HG03159 (cell line): ENCODE results near the gene KDM4C.

Experiments used
- ATAC-seq: cut with Tn5 transposase; IDR thresholded peaks from one replicate; pipeline ENCODE4 v1.9.1; 2021; ENCODE audit warnings: mild to moderate bottlenecking, moderate library complexity; ENCODE audit not compliant: unreplicated experiment

The KDM4C gene

DNA sequence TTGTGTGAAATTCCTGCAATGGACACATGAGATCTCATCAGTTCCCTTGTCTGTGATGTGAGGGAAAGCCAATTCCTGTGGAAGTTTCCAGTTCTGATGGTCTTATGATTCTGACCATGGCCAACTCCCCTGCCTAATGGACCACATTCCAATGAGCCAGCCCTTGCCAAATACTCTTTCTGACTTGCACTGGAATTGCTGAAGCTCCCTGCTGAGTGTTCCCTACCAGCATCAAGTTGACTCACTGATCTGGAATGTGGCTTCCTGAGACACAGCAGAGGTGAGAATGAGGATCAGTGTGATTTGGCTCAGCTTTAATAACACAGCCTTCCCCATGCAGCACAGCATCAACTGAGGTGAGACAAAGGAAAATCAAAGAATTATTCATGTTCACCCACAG, 427.8 kb downstream of the KDM4C start:
- no peak for ATAC-seq

DNA sequence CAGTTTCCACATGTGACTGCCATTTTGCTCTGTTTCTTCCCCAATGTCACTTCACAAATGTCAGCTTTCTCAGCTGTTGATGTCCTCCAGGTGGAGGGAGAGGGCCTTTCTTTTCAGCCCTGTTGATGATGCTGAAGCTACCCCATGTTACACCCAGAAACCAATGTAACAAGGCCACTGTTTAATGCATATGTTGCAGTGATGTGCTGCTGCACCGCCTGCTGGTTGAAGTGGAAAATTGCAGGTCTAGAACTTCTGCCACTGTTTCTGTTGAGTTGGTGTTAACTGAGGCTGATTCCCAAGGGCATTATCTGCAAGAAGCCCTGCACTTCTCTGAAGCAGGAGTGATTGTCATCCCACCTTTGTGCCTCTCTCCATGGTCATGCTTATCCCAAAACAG, 428.4 kb downstream of the KDM4C start:
- no peak for ATAC-seq

DNA sequence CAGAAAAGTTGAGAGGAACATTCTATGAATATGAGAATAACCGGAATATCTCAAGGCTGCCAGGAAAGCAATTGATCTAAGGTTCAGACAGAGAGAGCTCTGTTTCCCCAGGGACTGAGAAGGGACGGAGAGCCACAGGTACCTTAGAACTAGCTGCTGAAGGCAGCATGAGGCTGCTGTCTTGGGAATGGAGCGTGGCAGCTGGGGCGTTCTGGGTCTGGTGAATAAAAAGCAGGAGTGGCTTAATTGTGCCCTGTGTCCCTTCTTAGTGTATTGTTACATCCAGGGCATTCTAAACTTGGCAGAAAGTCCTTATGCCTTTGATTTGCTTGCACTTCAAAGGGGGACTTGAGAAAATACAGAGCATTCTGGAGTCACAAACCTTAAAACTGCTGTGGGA, 434.5 kb downstream of the KDM4C start:
- ATAC-seq, result no peak

DNA sequence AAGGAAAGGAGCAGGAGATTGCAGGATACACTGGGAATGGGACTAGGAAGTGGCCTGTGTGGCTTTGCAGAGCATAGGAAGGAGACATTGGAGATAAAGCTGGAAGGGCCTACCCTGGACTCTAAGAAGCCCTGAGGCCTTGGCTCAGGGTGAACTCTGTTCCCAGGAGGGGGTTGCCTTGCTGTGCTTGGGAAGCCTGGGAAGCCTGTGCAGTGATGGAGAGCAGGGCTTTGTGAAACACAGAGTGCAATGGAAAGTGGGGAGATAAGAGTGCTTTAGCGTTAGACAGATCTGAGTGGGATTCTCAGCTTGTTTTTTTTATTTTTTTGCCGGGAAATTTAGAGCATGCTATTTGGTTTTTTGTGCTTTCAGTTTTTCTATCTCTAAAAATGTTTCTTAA, 437.8 kb downstream of the KDM4C start:
- ATAC-seq, result no peak

DNA sequence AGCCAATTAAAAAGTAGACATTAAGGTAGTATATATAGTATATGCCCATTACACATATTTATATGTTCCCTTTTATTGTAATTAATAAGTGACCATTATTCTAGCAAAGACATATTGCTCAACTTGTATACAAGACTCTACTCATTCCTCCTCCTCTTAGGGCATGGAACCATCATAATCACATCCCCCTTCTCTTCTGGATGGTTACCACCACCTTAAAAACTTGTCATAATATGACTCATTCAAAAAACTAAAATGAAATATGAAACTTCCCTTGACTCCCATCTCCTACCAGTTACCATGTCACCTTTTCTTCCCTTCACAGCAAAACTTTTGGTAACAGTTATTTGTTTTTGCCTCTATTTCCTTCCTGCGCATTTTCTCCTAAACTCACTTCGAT, 438.7 kb downstream of the KDM4C start:
- ATAC-seq, result no peak

DNA sequence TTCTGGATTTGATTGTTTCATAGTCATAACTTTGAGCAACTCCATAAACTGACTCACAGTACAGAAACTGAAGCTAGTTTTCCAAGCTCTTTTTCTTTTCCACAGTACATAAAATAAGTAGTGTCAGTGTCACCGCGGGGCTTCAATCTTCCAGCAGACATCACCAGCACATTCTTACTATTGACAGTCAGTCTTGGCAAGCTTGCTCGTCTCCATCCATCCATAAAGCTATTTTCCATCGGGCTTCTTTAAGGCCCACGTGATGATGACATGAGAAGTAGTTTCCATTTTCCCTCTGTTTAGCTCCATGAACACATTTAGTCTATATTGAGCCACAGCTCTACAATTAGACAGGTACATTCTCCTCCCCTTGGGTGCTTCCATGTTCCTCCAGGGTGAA, 443.4 kb downstream of the KDM4C start:
- ATAC-seq, result no peak

DNA sequence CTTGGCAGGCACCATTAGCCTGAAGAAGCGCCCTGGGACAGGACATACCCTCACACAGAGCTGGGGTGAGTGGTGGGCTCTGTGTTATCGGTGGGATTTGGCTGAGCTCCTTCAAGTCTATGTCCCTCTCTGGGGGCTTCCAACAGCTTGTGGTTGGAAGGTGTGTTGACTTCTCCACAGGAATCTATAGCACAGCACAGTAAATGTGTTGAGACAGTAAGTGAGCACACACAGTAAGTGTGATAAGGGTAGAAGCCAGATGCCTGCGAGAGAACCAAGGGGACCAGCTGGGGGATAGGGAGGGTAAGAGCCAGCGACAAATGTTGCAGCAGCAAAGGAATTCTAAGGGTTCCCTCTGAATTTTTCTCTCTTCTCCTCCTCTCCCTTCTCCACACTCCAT, 448.0 kb downstream of the KDM4C start:
- no peak for ATAC-seq

DNA sequence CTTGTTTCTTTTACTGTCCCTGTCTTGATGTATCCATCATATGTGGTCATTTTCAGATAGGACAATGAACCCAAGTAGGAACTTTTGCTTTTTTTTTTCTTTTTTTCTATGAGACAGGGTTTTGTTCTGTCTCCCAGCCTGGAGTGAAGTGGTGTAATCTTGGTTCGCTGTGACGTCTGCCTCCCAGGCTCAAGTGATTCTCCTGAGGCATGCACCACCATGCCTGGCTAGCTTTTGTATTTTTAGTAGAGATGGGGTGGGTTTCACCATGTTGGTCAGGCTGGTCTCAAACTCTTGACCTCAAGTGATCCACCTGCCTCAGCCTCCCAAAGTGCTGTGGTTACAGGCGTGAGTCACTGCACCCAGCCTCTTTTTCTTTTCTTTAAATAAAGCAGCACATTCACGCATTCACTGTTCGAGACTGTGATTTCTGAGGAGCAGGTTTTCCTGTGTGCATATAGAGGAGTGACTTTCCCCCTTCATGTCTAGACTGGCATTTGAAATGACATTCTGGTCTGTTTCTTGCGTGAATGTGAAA, 448.5 kb downstream of the KDM4C start:
- no peak for ATAC-seq

DNA sequence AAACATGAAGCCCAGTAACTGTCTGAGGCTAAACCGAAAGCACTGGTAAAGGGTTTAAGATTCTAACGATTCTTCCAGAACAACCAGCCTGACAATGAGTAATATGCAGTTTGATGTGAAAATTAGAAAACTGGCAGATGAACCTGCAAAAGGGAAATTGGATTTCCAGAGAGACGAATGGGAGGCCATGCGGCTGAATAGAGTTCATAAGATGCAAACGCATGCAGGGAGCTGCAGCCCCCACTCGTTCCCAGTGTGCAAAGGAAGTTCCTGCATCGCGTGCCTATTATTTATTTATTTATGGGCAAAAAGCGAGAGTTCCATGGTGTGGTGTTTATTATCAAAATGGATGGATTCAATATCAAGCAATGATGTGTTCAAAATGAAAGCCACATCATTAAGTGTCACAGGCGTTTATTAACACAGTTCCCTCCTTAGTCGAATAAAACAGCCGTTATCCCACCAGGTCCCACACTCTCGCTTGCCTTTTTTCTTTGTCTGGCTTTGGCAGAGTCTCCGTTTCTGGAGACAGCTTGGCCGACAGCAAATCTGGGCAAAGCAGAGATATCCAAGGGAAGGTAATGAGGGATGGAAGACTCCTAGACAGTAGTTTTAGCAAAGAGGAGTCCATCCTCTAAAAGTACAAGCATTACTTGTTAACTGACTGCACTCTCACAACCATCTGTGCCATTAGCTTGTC, 451.4 kb downstream of the KDM4C start:
- ATAC-seq, result no peak

DNA sequence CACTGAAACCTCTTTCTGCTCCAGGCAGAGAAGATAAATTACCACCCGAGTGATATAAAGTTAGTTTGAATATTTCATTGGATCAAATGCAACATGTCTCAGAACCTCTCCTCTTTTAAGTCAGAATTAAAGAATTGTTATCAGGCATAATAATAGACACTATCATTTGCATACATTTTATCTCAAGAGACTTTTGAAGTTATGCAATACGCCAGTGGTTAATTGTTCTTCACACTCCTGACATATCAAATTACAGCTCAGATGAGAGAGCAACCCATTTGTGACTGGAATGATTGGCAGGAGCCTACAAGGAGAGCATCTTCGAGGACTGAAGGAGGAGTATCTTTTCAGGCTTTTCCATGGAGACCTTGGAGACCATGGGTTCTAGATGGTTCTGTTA, 452.2 kb downstream of the KDM4C start:
- ATAC-seq, result no peak

DNA sequence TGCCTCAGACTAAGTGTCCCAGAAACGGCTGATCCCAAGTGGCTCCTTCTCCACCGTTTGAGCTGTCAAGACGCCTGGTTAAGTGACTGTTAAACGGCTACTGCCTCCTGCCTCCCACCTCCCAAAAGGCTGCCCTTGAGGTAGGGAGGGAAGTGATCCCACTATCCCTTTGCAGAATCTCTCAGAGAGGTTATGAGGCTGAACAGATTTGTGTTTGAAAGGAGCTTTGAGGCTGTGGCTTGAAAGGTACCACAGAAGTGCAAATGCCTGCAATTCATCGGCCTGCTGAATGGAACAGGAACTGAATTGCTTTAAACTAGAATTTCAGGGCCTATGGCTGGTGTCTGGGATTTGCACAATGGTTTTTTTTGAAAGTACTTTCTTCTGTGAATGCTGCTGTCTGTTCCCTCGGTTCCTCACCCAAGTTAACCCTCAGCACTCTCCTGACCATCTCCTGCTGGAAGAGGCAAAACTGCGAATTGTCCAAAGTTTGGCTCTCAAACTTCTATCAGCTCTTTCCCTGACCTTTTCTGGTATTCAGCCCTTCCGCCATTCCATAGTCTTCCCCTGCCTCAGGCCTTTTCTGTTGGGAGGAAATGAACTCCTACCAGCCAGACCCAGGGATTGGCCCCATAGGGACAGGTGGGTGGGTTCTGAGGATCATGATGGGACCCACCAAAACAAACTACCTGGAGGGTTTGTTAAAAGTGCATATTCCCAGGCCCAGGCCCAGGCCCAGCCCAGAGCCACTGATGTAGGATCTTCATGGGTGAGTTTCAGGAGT, 453.3 kb downstream of the KDM4C start:
- ATAC-seq, result no peak

DNA sequence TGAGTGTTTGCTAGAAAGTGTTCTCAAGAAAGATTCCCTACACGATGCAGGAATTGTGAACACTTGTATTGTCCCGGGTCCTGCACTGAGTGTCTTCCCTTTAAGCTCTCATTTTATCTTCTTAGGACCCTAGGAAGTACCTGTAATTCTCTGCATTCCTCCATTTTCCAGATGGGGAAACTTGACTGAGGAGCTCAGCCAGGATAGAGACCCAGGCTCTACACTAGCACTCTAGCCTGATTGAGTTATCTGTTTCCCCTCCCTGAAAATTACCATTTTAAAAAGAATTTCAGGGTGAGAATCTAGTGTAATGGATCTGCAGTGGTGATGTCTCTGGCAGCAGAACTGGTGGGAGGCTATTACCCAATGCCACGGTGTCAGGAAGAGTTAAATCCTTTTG, 453.9 kb downstream of the KDM4C start:
- ATAC-seq, result no peak

DNA sequence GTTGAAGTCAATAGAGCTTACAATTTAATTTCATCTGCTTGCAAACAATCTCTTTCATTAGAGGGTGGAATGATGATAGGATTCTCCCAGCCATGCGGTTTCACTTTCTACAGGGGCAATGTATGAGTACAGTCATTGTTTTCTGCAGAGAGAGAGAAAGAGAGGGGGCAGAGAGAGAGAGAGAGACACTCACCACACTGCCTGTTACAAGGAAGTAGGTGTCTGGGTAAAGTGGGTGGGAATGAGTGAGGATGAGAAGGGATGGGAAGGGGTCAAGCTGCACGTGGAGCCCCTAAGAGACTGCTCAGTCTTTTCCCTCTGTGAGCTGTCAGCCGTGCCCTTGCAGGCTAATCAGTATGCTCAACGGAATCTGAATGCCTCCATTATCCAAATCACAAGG, 454.3 kb downstream of the KDM4C start:
- no peak for ATAC-seq

DNA sequence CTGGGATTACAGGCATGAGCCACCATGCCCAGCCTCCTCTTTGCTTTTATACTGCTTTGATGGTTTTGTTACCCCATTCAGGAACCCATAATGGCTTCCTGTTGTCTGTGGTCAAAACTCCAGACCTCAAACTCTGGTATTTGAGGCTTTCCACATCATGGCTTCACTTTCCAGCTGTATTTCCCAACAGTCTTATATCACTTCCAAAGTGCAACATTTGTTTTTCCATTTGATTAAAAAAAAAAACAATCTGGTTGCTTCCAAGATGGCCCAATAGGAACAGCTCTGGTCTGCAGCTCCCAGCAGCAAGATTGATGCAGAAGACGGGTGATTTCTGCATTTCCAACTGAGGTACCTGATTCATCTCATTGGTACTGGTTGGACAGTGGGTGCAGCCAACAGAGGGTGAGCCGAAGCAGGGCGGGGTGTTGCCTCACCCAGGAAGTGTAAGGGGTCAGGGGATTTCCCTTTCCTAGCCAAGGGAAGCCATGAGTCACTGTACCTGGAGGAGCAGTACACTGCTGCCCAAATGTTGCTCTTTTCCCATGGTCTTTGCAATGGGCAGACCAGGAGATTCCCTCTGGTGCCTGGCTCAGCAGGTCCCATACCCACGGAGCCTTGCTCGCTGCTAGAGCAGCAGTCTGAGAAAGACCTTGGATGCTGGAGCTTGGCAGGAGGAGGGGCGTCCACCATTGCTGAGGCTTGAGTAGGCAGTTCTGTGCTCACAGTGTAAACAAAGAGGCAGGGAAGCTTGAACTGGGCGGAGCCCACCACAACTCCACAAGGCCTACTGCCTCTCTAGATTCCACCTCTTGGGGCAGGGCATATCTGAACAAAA, 458.4 kb downstream of the KDM4C start:
- ATAC-seq, result no peak

DNA sequence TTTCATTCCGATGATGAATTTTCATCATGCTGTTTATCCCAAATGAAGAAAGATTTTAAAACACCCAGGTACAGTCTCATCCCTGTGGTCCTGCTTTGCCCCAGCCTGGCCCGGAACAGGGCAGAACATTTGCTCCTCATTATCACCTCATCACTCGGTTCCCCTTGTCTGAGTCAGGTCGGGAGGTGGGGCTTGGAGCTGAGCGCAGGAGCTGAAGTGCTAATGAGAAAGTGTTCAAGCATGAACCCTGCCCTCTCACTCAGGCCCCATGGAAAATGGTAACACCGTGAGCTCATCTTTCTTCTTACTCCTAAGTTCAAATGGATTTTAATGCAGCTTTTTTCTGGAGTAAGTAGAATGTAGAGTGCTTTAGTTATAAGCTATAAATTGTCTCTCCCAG, 466.2 kb downstream of the KDM4C start:
- no peak for ATAC-seq
